DND-41 (cell line): ENCODE measurements around the gene ACSF3.

ENCODE experiments used
- CTCF ChIP-seq: IDR thresholded peaks from 2 replicates; pipeline ENCODE4 v1.5.1; 2012; ENCODE audit warnings: borderline replicate concordance, low read length, moderate library complexity, mild to moderate bottlenecking; ENCODE audit not compliant: poor library complexity, severe bottlenecking; ENCODE audit errors: extremely low read depth
- EZH2 ChIP-seq: IDR thresholded peaks from 3 replicates; pipeline ENCODE4 v1.6.1; 2012; ENCODE audit warnings: borderline replicate concordance, low read depth, mild to moderate bottlenecking, moderate library complexity, low read length, inconsistent platforms; ENCODE audit not compliant: severe bottlenecking

GRCh38 chr16:89200124-89200849, 106.6 kb downstream of the ACSF3 start, which contains the start of gene SLC22A31:
- TF ChIP-seq CTCF (no peak), EZH2 (no peak)
